Natural killer cell (primary cell): Measurements from ENCODE around the gene RRAS. TPM values are rescaled to one million over a fixed set of nuclear protein-coding genes. Genes with fewer than 3 reads are reported as not detected.

ENCODE experiments used
- ATAC-seq, 3 donors: fragments of 150-1000 bp in 2 of 3; fragments of 200-7000 bp in 1 of 3; cut with Tn5 transposase; 1 replicate in 1 of 3; 2 replicates in 2 of 3; pipeline ENCODE4 v1.10.0; 2021; ENCODE audit warnings: mild to moderate bottlenecking in 2 of 3, moderate library complexity in 2 of 3
- DNase-seq, 2 donors: peaks; one replicate each; pipeline versions ENCODE4 v3.0.0 to v3.0.0-alpha.2; 2013 to 2021; ENCODE audit warnings: mixed read lengths in 1 of 2
- H3K27ac ChIP-seq: one replicate; pipeline ENCODE4 v1.5.1; 2013; ENCODE audit warnings: mild to moderate bottlenecking, low read length
- H3K27me3 ChIP-seq: one replicate; pipeline ENCODE4 v1.6.1; 2013; ENCODE audit warnings: low read length; ENCODE audit not compliant: control insufficient read depth, insufficient read depth
- H3K36me3 ChIP-seq: one replicate; pipeline ENCODE4 v1.6.1; 2013; ENCODE audit warnings: low read length; ENCODE audit not compliant: control insufficient read depth, insufficient read depth
- H3K4me1 ChIP-seq: one replicate; pipeline ENCODE4 v1.6.1; 2013; ENCODE audit warnings: low read length; ENCODE audit not compliant: control insufficient read depth, insufficient read depth
- H3K4me3 ChIP-seq: one replicate; pipeline ENCODE4 v1.5.1; 2013; ENCODE audit warnings: low read length
- H3K9me3 ChIP-seq: one replicate; pipeline ENCODE4 v1.6.1; 2013; ENCODE audit warnings: low read length; ENCODE audit not compliant: control insufficient read depth, insufficient read depth
- H3K27ac Mint-ChIP-seq, 2 donors: one replicate each; pipeline ENCODE4 v1.8.0; 2022; ENCODE audit warnings: mild to moderate bottlenecking in 2 of 2, mixed read lengths in 2 of 2, moderate library complexity in 1 of 2
- H3K27me3 Mint-ChIP-seq, 2 donors: one replicate each; pipeline ENCODE4 v1.8.0; 2022; ENCODE audit warnings: low read depth in 2 of 2, mixed read lengths in 2 of 2
- H3K36me3 Mint-ChIP-seq: one replicate; pipeline ENCODE4 v1.8.0; 2022; ENCODE audit warnings: mixed read lengths
- H3K4me1 Mint-ChIP-seq, 2 donors: one replicate each; pipeline ENCODE4 v1.8.0; 2022; ENCODE audit warnings: mixed read lengths in 2 of 2
- H3K4me3 Mint-ChIP-seq: one replicate; pipeline ENCODE4 v1.8.0; 2022; ENCODE audit warnings: mild to moderate bottlenecking, moderate library complexity, mixed read lengths
- H3K9me3 Mint-ChIP-seq, 2 donors: one replicate each; pipeline ENCODE4 v1.8.0; 2022; ENCODE audit warnings: mixed read lengths in 2 of 2
- WGBS: methylation state at CpG from one replicate; pipeline ENCODE4 v1.1.7; 2013; ENCODE audit warnings: missing lambda C conversion rate; ENCODE audit not compliant: insufficient coverage; 5-methylcytosine and 5-hydroxymethylcytosine counted together
- intact Hi-C: fragments of 100-400 bp; cut with micrococcal nuclease; formaldehyde crosslinking; loops from one replicate; pipeline ENCODE4 v1.14.2; 2022
- total RNA-seq, 4 donors: library from RNA; stranded (reverse); fragments of 120-200 nt in 1 of 4; gene quantifications; one replicate each; pipeline versions ENCODE4 v1.2.3 to v1.2.4, GENCODE V29; 2013 to 2022
- TF ChIP-seq, protein P1 (sequence below): fragments of 200-600 bp; IDR thresholded peaks from one replicate; pipeline ENCODE4 v1.8.0; 2022; ENCODE audit warnings: antibody characterized with exemption

The RRAS gene
- total RNA-seq, 3 donors from 2014 or later (not counting 1 experiment from before 2014, with no cell fraction given), result 2.0 to 7.7 (median 5.9) TPM

DNA sequence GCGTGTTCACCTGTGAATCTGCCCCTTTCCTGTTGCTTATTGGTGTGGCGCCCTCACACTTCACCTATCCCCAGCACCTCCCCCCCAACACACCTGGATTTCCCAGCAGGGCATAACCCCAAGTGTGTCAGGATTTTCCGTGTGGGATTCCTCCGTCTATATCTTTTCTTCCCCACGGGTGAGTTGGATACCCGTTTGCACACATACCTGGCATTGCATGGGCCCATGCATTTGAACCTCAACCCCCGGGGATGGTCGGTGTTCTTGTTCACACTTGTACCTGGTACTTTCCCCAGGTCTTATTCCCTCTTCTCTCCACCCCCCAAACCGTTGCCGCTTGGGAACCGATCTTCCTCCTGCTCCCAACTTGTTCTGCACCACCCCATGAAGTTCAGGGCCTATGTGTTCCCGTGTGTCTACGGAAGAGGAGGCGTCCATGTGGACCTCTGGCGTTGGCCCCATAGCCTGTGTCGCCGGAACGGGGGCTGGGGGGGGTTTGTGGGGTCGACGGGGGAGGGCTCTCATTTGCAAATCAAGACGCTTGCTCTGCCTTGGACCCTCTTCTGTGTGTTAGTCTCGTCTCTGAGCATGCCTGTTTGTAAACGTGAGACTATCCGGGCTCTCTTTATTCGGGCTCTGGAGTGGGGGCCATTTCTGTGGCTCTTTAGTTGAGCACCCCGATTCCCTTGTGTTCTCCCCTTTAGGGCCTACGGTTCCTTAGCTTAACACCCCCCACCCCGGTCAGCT, 47.3 kb downstream of the RRAS start:
- H3K27ac Mint-ChIP-seq, result peak overlapping the region; percentile 89 to 90
- Histone ChIP-seq H3K27ac (peak overlapping the region; percentile 54), H3K9me3 (no peaks in the 10 kb centered on the region), H3K4me1 (peaks cover 29% of the 10 kb centered on the region), H3K4me3 (peak overlapping the region; percentile 88), H3K27me3 (no peaks in the 10 kb centered on the region), H3K36me3 (peaks cover 28% of the 10 kb centered on the region)
- 6% methylated on average over 28 of the region's 28 CpGs for WGBS
- intact Hi-C loops, result loop anchor here (1.0 kb wide), 1 partner anchor 48 kb away; the partner anchor contains the start of gene RRAS
- ATAC-seq, result no peak
- peak overlapping the region; percentile 84 for H3K4me3 Mint-ChIP-seq
- H3K4me1 Mint-ChIP-seq, result peaks cover 32 to 41% of the 10 kb centered on the region in 2 donors
- TF ChIP-seq, protein P1, sequence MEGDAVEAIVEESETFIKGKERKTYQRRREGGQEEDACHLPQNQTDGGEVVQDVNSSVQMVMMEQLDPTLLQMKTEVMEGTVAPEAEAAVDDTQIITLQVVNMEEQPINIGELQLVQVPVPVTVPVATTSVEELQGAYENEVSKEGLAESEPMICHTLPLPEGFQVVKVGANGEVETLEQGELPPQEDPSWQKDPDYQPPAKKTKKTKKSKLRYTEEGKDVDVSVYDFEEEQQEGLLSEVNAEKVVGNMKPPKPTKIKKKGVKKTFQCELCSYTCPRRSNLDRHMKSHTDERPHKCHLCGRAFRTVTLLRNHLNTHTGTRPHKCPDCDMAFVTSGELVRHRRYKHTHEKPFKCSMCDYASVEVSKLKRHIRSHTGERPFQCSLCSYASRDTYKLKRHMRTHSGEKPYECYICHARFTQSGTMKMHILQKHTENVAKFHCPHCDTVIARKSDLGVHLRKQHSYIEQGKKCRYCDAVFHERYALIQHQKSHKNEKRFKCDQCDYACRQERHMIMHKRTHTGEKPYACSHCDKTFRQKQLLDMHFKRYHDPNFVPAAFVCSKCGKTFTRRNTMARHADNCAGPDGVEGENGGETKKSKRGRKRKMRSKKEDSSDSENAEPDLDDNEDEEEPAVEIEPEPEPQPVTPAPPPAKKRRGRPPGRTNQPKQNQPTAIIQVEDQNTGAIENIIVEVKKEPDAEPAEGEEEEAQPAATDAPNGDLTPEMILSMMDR, result no peak
- H3K27me3 Mint-ChIP-seq, result no peaks in the 10 kb centered on the region
- peak in 1 of 2 donors; percentile 47 for DNase-seq
- no peaks in the 10 kb centered on the region for H3K36me3 Mint-ChIP-seq
- no peaks in the 10 kb centered on the region for H3K9me3 Mint-ChIP-seq

DNA sequence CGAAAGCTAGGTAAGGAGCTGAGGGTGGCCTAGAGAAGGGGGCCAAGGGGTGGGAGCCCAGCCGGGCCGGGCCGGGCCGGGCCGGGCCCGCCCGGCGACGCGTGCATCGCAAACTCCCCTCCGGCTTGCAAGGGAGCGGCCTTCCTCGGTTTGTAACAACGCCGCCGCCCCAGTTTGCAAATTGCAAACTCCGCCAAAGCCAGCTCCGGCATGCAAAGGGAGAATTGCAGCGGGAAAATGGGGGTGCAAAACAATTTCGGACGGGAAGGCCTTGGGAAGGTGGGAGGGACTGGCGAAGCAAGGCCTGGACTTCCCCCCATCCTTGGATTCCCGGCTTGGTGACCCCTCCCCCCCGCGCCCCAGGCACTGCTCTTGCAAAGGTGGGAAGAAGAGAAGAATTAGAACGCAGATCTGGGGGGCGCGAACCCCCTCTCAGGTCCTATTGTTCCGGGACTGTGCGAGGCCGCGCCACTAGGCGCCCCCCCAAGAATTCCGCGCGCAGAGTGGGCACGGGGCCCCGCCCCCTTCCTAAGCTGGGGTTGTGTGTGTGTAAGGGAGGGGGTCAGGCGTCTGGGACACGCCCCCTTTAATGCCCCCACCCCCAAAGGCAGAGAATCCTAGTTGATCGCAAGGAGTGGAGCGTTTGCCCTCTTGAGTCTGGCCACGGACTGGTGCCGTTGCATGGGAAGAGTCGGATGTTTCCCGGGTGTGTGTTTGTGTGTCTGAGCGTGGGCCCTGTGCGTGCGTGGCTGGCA, 48.0 kb downstream of the RRAS start:
- Mint-ChIP-seq H3K27me3 (no peaks in the 10 kb centered on the region), H3K4me3 (peak overlapping the region; percentile 90), H3K9me3 (no peaks in the 10 kb centered on the region), H3K36me3 (no peaks in the 10 kb centered on the region), H3K27ac (peak overlapping the region; percentile 89 to 90), H3K4me1 (peaks cover 32 to 41% of the 10 kb centered on the region in 2 donors)
- peak; percentile 35 to 69 for DNase-seq
- no peaks in the 10 kb centered on the region for H3K9me3 ChIP-seq
- intact Hi-C loops, result loop anchor here (2.0 kb wide), 1 partner anchor 87 kb away; no protein-coding TSS in a partner anchor
- H3K36me3 ChIP-seq, result peaks cover 26% of the 10 kb centered on the region
- TF ChIP-seq, protein P1, result no peak
- H3K27ac ChIP-seq, result peak overlapping the region; percentile 27
- peaks cover 29% of the 10 kb centered on the region for H3K4me1 ChIP-seq
- H3K4me3 ChIP-seq, result peak overlapping the region; percentile 88
- under 1% methylated on average over 47 of the region's 51 CpGs for WGBS
- no peaks in the 10 kb centered on the region for H3K27me3 ChIP-seq
- no peak for ATAC-seq

DNA sequence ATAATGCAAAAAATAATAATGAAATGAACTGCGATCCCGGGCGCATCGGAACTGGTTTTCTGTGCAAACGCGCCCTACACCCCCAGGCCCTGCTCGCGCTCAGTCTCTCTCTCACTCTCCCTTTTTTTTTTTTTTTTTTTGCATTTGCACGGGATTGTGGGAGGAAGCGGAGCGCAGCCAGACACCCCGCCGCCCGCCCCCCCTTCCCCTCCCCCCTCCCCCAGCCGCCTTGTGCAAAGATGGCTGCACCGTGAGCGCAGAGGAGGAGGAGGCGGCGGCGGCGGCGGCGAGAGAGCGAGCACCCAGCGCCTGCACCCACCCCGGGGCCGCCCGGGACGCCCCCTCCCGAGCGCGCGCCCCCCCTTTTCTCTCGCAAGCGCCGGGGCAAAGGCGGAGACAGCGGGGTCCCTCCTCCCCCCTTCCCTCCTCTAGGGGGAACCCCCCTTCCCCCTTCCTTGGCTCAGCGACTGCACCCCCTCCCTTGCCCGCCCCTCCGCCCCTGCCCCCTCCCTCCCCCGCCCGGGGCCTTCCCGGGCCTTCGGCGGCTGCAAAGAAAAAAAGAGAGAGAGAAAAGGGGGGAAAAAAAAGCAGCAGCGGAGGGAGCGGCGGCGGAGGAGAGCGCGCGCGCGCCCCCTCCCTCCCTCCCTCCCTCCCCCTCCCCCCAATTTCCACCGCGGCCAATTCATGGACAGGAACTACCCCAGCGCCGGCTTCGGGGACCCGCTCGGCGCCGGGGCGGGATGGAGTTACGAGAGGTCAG, 48.8 kb downstream of the RRAS start, which contains the start of gene PRR12:
PRR12 (plus strand) TSS at position 212 of the 760 bp plus-strand sequence; CDS start at position 685, 473 bp downstream.
- peak within 1 kb of the TSS; percentile 90 for H3K4me3 Mint-ChIP-seq
- WGBS, result 0% methylated on average over 29 of the region's 66 CpGs
- TF ChIP-seq, protein P1, result no peak
- DNase-seq (peak; percentile 62 to 89), ATAC-seq (peak; percentile 35 to 50 (median 38))
- peak within 1 kb of the TSS; percentile 89 to 90 for H3K27ac Mint-ChIP-seq
- H3K36me3 ChIP-seq, result peaks cover 22% of the 10 kb centered on the region
- peaks cover 29% of the 10 kb centered on the region for H3K4me1 ChIP-seq
- no peaks in the 10 kb centered on the region for H3K27me3 ChIP-seq
- intact Hi-C loops, result loop anchor here (2.0 kb wide), 1 partner anchor 88 kb away; no protein-coding TSS in a partner anchor
- H3K27me3 Mint-ChIP-seq, result no peaks in the 10 kb centered on the region
- peak within 1 kb of the TSS; percentile 88 for H3K4me3 ChIP-seq
- H3K4me1 Mint-ChIP-seq, result peaks cover 32 to 41% of the 10 kb centered on the region in 2 donors
- H3K36me3 Mint-ChIP-seq, result no peaks in the 10 kb centered on the region
- H3K27ac ChIP-seq, result peak within 1 kb of the TSS; percentile 52
- no peaks in the 10 kb centered on the region for H3K9me3 Mint-ChIP-seq
- H3K9me3 ChIP-seq, result no peaks in the 10 kb centered on the region
